Activated CD4-positive, alpha-beta T cell treated with anti-CD3 and anti-CD28 coated beads for 36 hours (primary cell): ENCODE data around the gene NFKB1. TPM values are rescaled to one million over a fixed set of nuclear protein-coding genes. Genes with fewer than 3 reads are reported as not detected.
"Not testable (repeated sequence)": the region's sequence is repeated elsewhere in the genome, so short reads cannot be mapped to it uniquely, and the experiment has no call there.

ENCODE experiments used
- ATAC-seq: fragments of 200-7000 bp; cut with Tn5 transposase; one replicate; pipeline ENCODE4 v1.10.0; 2021; ENCODE audit warnings: mild to moderate bottlenecking, moderate library complexity
- CTCF ChIA-PET: fragments of 350-600 bp; sonication (Branson Sonifier 250); formaldehyde crosslinking; loops from one replicate; lab custom pipeline; 2021; ENCODE audit warnings: antibody characterized with exemption; lab: Charles Lee
- POLR2A ChIA-PET: fragments of 350-600 bp; sonication (Branson Sonifier 250); formaldehyde crosslinking; loops from one replicate; lab custom pipeline; 2021; ENCODE audit warnings: antibody characterized with exemption, inconsistent platforms; lab: Charles Lee
- DNase-seq: peaks from one replicate; pipeline ENCODE4 v3.0.0-alpha.2; 2020
- H3K27ac Mint-ChIP-seq: one replicate; pipeline ENCODE4 v1.8.0; 2021; ENCODE audit warnings: mixed read lengths
- H3K27me3 Mint-ChIP-seq: one replicate; pipeline ENCODE4 v1.8.0; 2021; ENCODE audit warnings: mixed read lengths
- H3K36me3 Mint-ChIP-seq: one replicate; pipeline ENCODE4 v1.8.0; 2021; ENCODE audit warnings: low read depth, mixed read lengths
- H3K4me1 Mint-ChIP-seq: one replicate; pipeline ENCODE4 v1.8.0; 2021; ENCODE audit warnings: mixed read lengths
- H3K4me3 Mint-ChIP-seq: one replicate; pipeline ENCODE4 v1.8.0; 2021; ENCODE audit warnings: mild to moderate bottlenecking, moderate library complexity, mixed read lengths
- H3K9me3 Mint-ChIP-seq: one replicate; pipeline ENCODE4 v1.8.0; 2021; ENCODE audit warnings: low read depth, mixed read lengths
- intact Hi-C, 2 experiments: fragments of 100-400 bp; cut with DNase I in 1 of 2; cut with micrococcal nuclease in 1 of 2; formaldehyde crosslinking; loops; one replicate each; pipeline versions ENCODE4 v1.14.2 to v1.15.1; 2022 to 2024; cut with DNase I, micrococcal nuclease
- total RNA-seq, 2 experiments: library from RNA; stranded (reverse); gene quantifications; one replicate each; pipeline ENCODE4 v1.2.3, GENCODE V29; 2021

NFKB1 gene
- total RNA-seq, 2 experiments from 2014 or later: 167 to 174 TPM

DNA sequence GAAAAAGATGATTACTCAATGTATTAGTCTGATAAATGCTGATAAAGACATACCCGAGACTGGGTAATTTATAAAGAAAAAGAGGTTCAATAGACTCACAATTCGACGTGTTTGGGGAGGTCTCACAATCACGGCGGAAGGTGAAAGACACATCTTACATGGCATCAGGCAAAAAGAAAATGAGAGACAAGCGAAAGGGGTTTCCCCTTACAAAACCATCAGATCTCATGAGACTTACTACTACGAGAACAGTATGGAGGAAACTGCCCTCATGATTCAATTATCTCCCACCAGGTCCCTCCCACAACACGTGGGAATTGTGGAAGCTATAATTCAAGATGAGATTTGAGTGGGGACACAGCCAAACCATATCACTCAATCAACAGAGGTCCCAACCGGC is 117.9 kb downstream of the NFKB1 start:
- POLR2A ChIA-PET: interaction anchor here (0.5 kb wide), 1 partner anchor 26 kb away, joined by 3 read pairs; no protein-coding TSS in a partner anchor
- H3K27ac Mint-ChIP-seq: peak overlapping the region; percentile 45
- H3K4me1 Mint-ChIP-seq: peaks cover 56% of the 10 kb centered on the region
- intact Hi-C loops, ATAC-seq, H3K4me3 Mint-ChIP-seq, CTCF ChIA-PET, H3K27me3 Mint-ChIP-seq, DNase-seq, H3K9me3 Mint-ChIP-seq: not testable (repeated sequence)
- peaks cover 38% of the 10 kb centered on the region for H3K36me3 Mint-ChIP-seq

DNA sequence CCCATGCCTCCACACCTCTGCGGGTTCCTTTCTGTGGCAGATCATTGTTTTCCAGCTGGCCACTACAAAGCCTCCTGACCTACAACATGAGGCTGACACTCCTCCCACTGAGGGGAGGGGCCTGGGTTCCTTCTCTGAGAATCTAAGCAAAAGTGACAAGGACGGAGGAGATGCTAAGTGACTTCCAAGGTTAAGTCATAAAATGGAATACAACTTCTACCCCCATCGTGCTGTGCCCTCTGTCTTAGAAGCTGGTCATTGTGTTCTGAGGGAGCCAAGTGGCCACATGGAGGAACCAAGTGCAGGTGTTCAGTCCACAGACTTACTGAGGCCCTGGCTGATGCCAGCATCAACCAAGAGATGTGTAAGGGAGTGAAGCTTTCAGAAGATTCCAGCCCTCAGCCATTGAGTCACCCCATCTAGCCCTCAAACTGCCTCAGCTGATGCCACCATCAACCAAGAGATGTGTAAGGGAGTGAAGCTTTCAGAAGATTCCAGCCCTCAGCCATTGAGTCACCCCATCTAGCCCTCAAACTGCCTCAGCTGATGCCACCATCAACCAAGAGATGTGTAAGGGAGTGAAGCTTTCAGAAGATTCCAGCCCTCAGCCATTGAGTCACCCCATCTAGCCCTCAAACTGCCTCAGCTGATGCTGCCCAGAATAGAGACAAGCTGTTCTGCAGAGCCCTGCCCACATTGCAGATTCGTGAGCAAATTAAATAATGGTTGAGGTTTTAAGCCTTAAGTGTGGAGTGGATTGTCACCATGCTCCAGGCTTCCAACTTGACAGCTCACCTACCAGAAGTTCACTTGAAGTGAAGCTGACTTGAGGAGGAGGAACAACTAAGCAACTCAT is 118.8 kb downstream of the NFKB1 start:
- DNase-seq (peak; percentile 56), ATAC-seq (peak; percentile 79)
- peaks cover 51% of the 10 kb centered on the region for H3K4me1 Mint-ChIP-seq
- POLR2A ChIA-PET: interaction anchor here (0.9 kb wide), 1 partner anchor 14 kb away, joined by 3 read pairs; no protein-coding TSS in a partner anchor
- H3K36me3 Mint-ChIP-seq: peaks cover 28% of the 10 kb centered on the region
- intact Hi-C loops: loop anchor here in 1 of 2 experiments (1.0 to 2.0 kb wide), 2 partner anchors 389 to 471 kb away; no protein-coding TSS in a partner anchor
- H3K27ac Mint-ChIP-seq: peak overlapping the region; percentile 47
- not testable (repeated sequence) for H3K4me3 Mint-ChIP-seq, H3K9me3 Mint-ChIP-seq, H3K27me3 Mint-ChIP-seq
- CTCF ChIA-PET: interaction anchor here (0.7 to 1.7 kb wide), 11 partner anchors 85 to 471 kb away, joined by 3 to 8 read pairs (median 3); no protein-coding TSS in a partner anchor

DNA sequence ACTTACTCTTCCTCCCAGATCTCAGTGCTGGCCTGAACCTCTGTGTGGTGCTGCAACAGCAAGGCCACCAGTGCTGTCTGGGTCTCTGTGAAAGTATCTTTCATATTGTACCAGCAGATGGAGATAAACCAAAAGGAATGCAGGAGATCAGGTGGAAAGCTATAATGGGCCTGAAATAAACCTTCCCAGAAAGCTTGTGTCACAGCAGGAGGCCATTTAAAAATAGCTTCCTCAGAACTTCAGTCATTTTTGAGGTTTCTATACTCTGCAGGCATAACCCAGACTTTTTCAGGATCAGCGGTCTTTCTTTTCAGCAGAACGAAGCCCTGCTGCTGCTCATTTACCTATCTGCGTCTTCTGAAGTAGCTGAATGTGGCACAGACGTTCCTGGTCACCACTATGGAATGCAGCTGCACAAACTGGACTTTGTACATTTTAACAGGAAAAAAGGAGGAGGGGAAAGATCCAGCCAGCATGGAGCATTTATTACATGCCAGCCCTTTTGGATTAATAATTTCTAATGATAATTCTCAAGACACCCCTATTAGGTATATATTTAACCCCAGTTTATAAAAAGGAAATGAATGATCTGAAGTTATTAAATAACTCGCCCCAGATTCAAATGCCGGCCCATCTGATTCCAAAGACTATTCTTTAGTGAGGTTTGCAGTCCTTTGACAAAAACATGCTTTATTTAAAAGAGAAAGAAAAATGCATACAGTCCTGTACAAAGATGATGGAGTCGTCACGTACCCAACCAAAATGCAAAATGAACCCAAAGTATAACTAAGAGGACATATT is 119.7 kb downstream of the NFKB1 start:
- no peaks in the 10 kb centered on the region for H3K9me3 Mint-ChIP-seq
- peak overlapping the region; percentile 47 for H3K27ac Mint-ChIP-seq
- ATAC-seq (peak; percentile 25), DNase-seq (peak; percentile 30)
- no peaks in the 10 kb centered on the region for H3K27me3 Mint-ChIP-seq
- ChIA-PET CTCF (interaction anchor here (0.6 to 1.7 kb wide), 12 partner anchors 84 to 474 kb away, joined by 3 to 8 read pairs (median 3); no protein-coding TSS in a partner anchor), POLR2A (interaction anchor here (0.6 to 0.9 kb wide), 2 partner anchors 14 to 388 kb away, joined by 3 to 4 read pairs; no protein-coding TSS in a partner anchor)
- H3K36me3 Mint-ChIP-seq: peaks cover 21% of the 10 kb centered on the region
- intact Hi-C loops: loop anchor here in 1 of 2 experiments (1.0 to 2.0 kb wide), 2 partner anchors 388 to 470 kb away; no protein-coding TSS in a partner anchor
- H3K4me3 Mint-ChIP-seq: no peak overlapping the region
- H3K4me1 Mint-ChIP-seq: peaks cover 50% of the 10 kb centered on the region

DNA sequence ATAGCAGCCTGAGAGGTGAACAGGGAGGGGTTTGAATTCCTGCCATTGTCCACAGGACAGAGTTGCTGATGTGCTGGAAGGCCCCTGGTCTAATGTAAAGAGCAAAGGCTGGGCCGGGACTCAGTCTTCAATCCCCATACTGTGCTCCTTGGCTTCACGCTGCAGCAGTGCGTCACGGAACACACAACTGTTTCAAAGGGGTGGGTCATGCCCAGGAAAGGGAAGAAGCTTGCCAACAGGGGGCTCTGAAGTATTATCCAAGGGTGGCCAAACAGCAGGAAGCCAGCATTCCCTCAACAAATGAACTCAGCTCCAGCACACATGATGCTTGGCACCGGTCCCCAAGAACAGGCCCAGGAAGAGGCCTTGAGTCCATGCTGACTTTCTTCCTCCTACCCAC is 122.5 kb downstream of the NFKB1 start:
- Mint-ChIP-seq H3K27me3 (no peaks in the 10 kb centered on the region), H3K36me3 (peaks cover 4% of the 10 kb centered on the region), H3K27ac (no peak overlapping the region), H3K9me3 (no peaks in the 10 kb centered on the region), H3K4me3 (no peak overlapping the region), H3K4me1 (peaks cover 60% of the 10 kb centered on the region)
- DNase-seq: no peak
- CTCF ChIA-PET: no interaction called here
- intact Hi-C loops: no loop called here
- no peak for ATAC-seq
- POLR2A ChIA-PET: no interaction called here

DNA sequence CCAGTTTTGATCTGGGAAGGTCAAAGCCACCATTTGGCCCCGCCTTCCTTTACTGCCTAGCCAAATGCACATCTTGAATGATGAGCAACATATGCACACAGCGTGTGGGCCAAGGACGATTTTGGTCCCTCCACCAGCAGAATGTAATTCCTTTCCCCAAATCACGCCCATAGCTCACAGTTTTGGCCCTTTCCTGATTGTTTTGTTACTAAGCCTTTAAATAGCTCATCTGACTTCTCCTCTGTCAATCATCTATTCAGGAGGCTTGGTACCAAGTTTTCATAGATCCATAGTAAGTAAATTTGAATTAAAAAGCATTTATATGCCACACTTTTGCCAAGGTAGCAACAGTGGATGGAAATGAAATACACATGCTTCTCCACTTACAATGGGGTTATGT is 123.3 kb downstream of the NFKB1 start:
- Mint-ChIP-seq H3K27me3 (no peaks in the 10 kb centered on the region), H3K4me3 (no peak overlapping the region), H3K27ac (no peak overlapping the region), H3K4me1 (peaks cover 60% of the 10 kb centered on the region), H3K36me3 (no peaks in the 10 kb centered on the region), H3K9me3 (no peaks in the 10 kb centered on the region)
- no peak for ATAC-seq
- ChIA-PET POLR2A (no interaction called here), CTCF (interaction anchor here (1.0 to 2.1 kb wide), 2 partner anchors 99 to 176 kb away, joined by 4 to 16 read pairs; no protein-coding TSS in a partner anchor)
- DNase-seq: no peak
- intact Hi-C loops: no loop called here

DNA sequence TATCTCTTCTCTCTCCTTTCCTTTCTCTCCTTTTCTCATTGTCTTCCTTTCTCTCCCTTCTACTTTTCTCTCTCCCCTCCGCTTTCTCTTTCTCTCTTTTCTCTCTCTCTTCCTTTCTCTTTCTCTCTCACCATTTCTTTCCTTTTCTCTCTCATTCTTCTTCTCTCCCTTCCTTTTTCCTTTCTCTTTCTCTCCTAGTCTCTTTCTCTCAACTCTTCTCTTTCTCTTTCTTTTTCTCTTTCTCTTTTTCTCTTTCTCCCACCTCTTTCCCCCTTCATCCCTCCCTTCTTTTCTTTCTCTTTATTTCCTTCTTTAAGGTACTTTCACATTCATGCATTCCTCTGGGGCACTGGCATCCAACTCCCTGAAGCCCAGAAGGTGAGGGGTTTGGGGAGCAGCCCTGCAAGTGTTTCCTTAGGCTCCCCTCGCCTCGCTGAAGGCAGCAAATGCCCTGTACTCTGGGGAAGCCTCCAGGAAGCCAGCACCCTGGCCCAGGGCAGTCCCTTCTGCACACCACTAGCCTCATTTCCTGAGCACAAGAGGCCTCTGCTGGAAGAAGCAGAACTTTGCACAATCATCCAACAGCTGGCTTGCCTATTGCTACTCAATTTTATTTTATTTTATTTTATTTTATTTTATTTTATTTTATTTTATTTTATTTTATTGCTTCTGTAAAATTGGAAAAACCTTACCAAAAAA is 124.2 kb downstream of the NFKB1 start:
- H3K27ac Mint-ChIP-seq: peak overlapping the region; percentile 81
- intact Hi-C loops: loop anchor here (1.0 to 5.0 kb wide), 8 partner anchors 38 to 384 kb away; partner anchors contain the start of genes UBE2D3 (in 2 of the 2) and MANBA (in 1 of the 2)
- no peaks in the 10 kb centered on the region for H3K9me3 Mint-ChIP-seq
- H3K27me3 Mint-ChIP-seq: no peaks in the 10 kb centered on the region
- ATAC-seq (peak; percentile 80), DNase-seq (peak; percentile 82)
- H3K36me3 Mint-ChIP-seq: no peaks in the 10 kb centered on the region
- peak overlapping the region; percentile 47 for H3K4me3 Mint-ChIP-seq
- H3K4me1 Mint-ChIP-seq: peaks cover 62% of the 10 kb centered on the region
- ChIA-PET CTCF (interaction anchor here (0.7 to 2.8 kb wide), 9 partner anchors 16 to 404 kb away, joined by 3 to 16 read pairs (median 5); no protein-coding TSS in a partner anchor), POLR2A (no interaction called here)

DNA sequence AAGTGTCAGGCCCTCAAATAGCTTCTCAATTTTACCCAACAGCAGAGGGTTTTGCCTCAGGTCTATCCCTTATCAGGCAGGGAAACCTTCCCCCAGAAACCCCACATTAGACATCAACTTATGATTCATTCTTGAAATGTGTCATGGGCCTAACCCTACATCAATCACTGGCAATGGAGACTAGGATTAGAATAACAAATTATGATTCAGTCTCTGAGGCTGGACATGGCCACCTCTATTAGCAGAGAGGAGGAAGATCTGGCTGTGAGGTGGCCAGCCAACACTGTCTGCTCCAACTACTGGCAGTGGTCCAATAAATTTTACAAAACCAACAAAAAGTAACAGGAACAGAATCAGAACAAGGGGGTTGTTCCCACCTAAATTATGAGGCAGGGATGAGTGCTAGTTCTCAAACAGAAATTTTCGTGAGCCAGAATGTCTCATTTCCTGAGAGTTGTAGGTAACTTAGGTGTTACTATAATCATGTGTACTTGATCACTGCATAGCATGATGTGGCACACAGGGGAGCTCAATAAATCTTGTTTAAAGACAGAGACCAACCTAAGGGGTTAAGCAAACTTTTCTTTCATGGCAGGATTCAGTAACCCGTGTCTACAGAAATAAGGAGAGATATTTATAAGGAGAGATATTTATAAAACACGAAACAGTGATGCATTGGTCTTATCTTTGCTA is 126.8 kb downstream of the NFKB1 start:
- Mint-ChIP-seq H3K36me3 (peaks cover 10% of the 10 kb centered on the region), H3K27me3 (no peaks in the 10 kb centered on the region), H3K4me1 (peaks cover 69% of the 10 kb centered on the region), H3K9me3 (no peaks in the 10 kb centered on the region), H3K4me3 (peak overlapping the region; percentile 50), H3K27ac (peak overlapping the region; percentile 86)
- ATAC-seq (peak; percentile 85), DNase-seq (peak; percentile 48)
- ChIA-PET POLR2A (interaction anchor here (0.6 to 1.6 kb wide), 5 partner anchors 11 to 357 kb away, joined by 3 to 7 read pairs (median 3); partner anchors contain the start of gene UBE2D3), CTCF (interaction anchor here (0.6 to 2.8 kb wide), 20 partner anchors 8 to 464 kb away, joined by 3 to 11 read pairs (median 4); partner anchors contain the start of gene UBE2D3)
- intact Hi-C loops: loop anchor here (1.0 to 5.0 kb wide), 10 partner anchors 41 to 471 kb away; partner anchors contain the start of genes SLC39A8 (in 2 of the 2), UBE2D3 (in 2 of the 2), BDH2 (in 1 of the 2) and MANBA (in 1 of the 2)

DNA sequence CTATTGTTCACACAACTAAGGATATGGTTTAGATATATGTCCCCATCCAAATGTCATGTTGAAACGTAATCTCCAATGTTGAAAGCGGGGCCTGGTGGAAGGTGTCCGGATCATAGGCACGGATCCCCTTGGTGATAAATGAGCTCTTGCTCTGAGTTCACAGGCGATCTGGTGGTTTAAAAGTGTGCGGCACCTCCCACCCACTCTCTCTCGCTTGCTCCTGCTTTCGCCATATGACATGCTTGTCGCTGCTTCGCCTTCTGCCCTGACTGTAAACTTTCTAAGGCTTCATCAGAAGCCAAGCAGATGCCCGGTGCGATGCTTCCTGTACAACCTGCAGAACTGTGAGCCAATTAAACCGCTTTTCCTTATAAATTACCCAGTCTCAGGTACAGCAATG is 128.5 kb downstream of the NFKB1 start:
- CTCF ChIA-PET: interaction anchor here (1.4 to 2.1 kb wide), 3 partner anchors 135 to 199 kb away, joined by 3 to 6 read pairs (median 6); no protein-coding TSS in a partner anchor
- ATAC-seq (no peak), DNase-seq (peak; percentile 59)
- H3K4me1 Mint-ChIP-seq: peaks cover 64% of the 10 kb centered on the region
- POLR2A ChIA-PET: interaction anchor here (0.8 kb wide), 1 partner anchor 199 kb away, joined by 3 read pairs; no protein-coding TSS in a partner anchor
- H3K27ac Mint-ChIP-seq: no peak overlapping the region
- no peaks in the 10 kb centered on the region for H3K27me3 Mint-ChIP-seq
- peaks cover 12% of the 10 kb centered on the region for H3K36me3 Mint-ChIP-seq
- no peaks in the 10 kb centered on the region for H3K9me3 Mint-ChIP-seq
- H3K4me3 Mint-ChIP-seq: no peak overlapping the region
- intact Hi-C loops: loop anchor here (2.0 to 5.0 kb wide), 6 partner anchors 42 to 469 kb away; partner anchors contain the start of genes UBE2D3 (in 2 of the 2), BDH2 (in 1 of the 2), MANBA (in 1 of the 2) and SLC39A8 (in 1 of the 2)

DNA sequence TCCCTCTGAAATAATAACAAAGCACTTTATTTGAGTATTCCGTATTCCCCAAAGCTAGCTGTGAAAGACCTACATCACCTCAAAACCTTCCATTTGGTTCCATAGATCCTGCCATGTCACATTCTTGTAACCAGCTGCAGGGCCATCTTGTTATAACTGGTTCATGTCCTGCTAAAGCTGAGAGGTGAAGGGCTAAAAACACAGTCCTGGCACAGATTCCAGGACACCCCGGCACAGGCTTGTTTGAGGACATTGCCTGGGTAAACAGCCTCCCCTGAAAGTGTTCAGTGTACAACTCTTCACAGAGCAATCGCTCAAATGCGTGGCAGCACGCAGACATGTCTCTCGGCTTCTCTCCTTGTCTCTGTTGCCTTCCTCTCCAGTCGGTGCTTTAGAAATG is 130.5 kb downstream of the NFKB1 start:
- Mint-ChIP-seq H3K4me3 (no peak overlapping the region), H3K27me3 (no peaks in the 10 kb centered on the region), H3K27ac (peak overlapping the region; percentile 48), H3K9me3 (no peaks in the 10 kb centered on the region), H3K4me1 (peaks cover 57% of the 10 kb centered on the region), H3K36me3 (peaks cover 14% of the 10 kb centered on the region)
- DNase-seq: no peak
- ChIA-PET CTCF (interaction anchor here (1.4 to 1.6 kb wide), 2 partner anchors 67 to 286 kb away, joined by 3 to 4 read pairs; no protein-coding TSS in a partner anchor), POLR2A (interaction anchor here (0.7 to 1.3 kb wide), 2 partner anchors 11 to 196 kb away, joined by 3 read pairs; no protein-coding TSS in a partner anchor)
- intact Hi-C loops: no loop called here
- ATAC-seq: no peak
